ENCODE results near the gene ALDOA.
"Not testable (repeated sequence)": the region's sequence is repeated elsewhere in the genome, so short reads cannot be mapped to it uniquely, and the experiment has no call there.

The ALDOA gene

DNA sequence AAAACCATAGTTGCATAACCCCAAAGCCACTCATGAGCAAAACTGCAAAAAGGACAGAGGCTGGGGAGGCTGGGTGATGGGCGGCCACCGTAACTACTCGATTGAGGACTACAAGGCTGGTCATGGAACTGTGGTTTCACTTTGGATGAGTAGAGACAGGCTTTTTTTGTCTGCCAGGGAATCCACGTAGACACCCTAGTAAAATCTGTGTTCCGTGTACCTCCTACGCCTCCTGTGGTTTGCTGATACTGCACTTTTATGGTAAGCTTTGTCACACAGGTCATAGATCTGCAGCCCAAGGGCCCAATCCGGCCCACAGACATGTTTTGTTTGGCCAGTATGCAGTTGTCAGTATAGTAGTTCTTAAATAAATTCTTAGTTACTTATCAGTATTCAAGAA is 32.3 kb upstream of the ALDOA start:
- in situ Hi-C loops (cut with MboI; ENCODE audit: low pct_unique_long_range_greater_than_20kb, low sequenced_read_pairs): no loop called here
- DNase-seq: no peak

DNA sequence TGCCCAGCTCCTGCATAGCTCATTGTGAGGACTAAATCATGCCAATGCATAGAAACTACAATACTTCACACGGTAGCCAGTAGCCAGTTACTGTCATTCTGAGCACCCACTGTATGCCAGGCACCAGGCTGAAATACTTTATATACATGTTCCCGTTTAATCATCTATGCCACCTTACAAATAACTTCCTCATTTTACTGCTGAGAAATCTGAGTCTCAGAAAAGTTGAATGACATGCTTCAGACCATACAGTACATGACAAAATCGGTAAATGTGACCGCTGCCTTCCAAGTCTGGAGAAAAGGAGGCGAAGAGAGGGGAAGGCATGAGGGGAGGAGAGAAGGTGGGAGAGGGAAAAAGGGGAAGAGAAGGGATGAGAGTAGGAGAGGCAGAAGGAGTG is 25.3 kb upstream of the ALDOA start:
- in situ Hi-C loops (cut with MboI; ENCODE audit: low pct_unique_long_range_greater_than_20kb, low sequenced_read_pairs): no loop called here
- DNase-seq: peak; percentile 52

GRCh38 chr16:30040690-30041089 is 24.9 kb upstream of the ALDOA start:
- DNase-seq; in situ Hi-C loops (cut with MboI; ENCODE audit: low pct_unique_long_range_greater_than_20kb, low sequenced_read_pairs): not testable (repeated sequence)

GRCh38 chr16:30041841-30042240 is 23.7 kb upstream of the ALDOA start:
- in situ Hi-C loops (cut with MboI; ENCODE audit: low pct_unique_long_range_greater_than_20kb, low sequenced_read_pairs): no loop called here
- DNase-seq: peak; percentile 21

DNA sequence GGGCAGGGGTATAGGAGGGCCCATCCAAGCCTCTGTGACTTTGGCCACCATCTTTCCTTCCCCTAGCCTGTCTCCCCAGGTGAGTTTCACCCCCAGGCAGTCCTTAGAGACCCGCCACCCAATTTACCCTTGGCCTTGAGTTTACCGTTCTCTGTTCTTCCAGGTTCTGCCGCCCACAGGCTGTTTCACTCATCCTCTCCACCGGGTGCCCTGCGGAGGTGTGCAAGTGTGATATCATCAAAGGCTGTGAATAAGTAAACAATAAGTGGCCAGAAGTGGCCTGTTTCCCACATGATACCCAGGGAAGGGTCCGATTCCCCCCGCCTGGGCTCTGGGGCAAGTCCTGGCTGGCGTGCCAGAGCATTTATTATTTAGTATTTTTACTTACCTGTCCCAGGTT is 19.4 kb upstream of the ALDOA start:
- in situ Hi-C loops (cut with MboI; ENCODE audit: low pct_unique_long_range_greater_than_20kb, low sequenced_read_pairs): no loop called here

DNA sequence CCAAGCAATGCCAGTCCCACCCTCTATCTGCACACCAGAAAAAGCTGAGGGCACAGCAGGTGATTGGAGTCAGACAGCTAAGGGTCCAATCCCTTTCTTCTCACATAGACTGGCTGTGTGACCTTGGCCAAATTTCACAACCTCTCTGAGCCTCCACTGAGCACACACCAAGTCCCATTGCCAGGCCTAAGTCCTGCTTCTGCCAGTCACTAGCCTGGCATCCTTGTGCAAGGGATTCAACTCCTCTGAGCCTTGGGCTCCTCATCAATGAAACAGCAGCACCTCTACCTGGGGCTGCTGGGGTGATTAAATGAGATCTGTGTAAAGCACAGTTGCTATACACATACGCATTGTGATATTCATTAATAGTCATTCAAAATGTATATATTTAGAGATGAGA is 19.0 kb upstream of the ALDOA start:
- in situ Hi-C loops (cut with MboI; ENCODE audit: low pct_unique_long_range_greater_than_20kb, low sequenced_read_pairs): no loop called here

More for the DNA sequence above, 19.4 kb upstream of the ALDOA start:
- no peak for DNase-seq

DNA sequence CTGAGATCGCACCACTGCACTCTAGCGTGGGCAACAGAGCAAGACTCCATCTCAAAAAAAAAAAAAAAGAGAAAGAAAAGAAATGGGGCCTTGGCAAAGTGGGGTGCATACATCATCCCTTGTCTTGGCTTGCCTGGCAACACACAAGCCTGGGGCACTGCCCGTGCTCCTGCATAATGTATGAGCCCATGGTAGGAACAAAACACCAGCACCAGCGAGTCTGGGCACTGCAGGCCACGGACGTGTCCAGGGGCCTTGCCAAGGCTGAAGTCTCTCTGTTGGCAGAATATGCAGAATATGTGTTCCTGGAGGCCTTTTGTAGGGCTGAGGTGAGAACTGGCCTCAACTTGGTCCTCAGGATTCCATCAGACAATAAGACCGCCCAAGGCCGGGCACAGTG is 15.7 kb upstream of the ALDOA start:
- DNase-seq: no peak

More for the DNA sequence above, 19.0 kb upstream of the ALDOA start:
- no peak for DNase-seq

DNA sequence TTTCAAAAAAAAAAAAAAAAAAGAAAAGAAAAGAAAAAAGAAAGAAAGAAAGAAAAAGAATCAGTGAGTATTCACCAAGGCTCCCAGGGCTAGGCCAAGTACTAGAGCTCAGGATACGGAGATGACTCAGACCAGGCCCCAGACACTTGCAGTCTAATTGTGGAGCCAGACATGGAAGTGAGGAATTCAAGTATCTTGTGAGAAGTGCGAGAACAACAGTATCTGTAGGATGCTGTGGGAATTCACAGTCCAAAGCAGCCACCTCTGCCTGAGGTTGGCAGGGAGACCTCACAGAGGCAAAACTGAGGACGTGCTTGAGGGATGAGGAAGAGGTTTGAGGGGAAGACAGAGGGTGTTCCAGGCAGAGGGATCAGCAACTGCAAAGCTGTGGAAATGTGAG is 14.0 kb upstream of the ALDOA start:
- in situ Hi-C loops (cut with MboI; ENCODE audit: low pct_unique_long_range_greater_than_20kb, low sequenced_read_pairs): no loop called here
- no peak for DNase-seq

More for the DNA sequence above, 15.7 kb upstream of the ALDOA start:
- in situ Hi-C loops (cut with MboI; ENCODE audit: low pct_unique_long_range_greater_than_20kb, low sequenced_read_pairs): no loop called here

- in situ Hi-C loops (cut with MboI; ENCODE audit: low pct_unique_long_range_greater_than_20kb, low sequenced_read_pairs): no loop called here
- peak; percentile 95 for DNase-seq
These were observed 12.7 kb upstream of the ALDOA start for GRCh38 chr16:30052671-30053372.

DNA sequence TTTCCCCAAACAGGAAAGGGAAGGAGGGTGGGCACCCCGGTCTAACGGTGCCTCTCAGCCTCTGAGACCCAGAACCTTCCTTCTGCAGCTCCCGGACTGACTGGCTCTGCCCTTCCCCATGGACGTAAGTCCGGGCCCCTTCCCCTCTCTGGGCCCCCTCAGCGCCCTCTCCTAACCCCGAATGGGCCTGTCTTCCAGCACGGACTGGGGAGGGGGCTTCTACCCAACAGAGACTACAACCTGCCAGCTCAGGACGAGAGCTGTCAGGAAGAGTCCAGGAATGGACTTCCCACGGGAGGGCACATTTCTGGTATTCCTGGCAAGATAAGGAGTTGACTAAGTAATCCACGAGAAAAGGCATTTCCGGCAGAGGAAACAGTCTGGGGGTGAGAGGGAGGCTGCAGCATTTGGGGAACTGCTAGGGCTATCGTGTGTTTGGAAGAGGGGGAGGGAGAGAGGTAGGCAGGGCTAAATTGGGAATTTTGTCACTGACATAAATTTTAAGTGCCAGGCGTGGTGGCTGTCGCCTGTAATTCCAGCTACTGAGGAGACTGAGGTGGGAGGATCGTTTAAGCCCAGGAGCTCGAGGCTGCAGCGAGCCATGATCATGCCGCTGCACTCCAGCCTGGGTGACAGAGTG is 12.1 kb upstream of the ALDOA start:
- in situ Hi-C loops (cut with MboI; ENCODE audit: low pct_unique_long_range_greater_than_20kb, low sequenced_read_pairs): no loop called here
- DNase-seq: peak; percentile 68

- in situ Hi-C loops (cut with MboI; ENCODE audit: low pct_unique_long_range_greater_than_20kb, low sequenced_read_pairs): no loop called here
- no peak for DNase-seq
These were observed 11.1 kb upstream of the ALDOA start for GRCh38 chr16:30054451-30054850.

DNA sequence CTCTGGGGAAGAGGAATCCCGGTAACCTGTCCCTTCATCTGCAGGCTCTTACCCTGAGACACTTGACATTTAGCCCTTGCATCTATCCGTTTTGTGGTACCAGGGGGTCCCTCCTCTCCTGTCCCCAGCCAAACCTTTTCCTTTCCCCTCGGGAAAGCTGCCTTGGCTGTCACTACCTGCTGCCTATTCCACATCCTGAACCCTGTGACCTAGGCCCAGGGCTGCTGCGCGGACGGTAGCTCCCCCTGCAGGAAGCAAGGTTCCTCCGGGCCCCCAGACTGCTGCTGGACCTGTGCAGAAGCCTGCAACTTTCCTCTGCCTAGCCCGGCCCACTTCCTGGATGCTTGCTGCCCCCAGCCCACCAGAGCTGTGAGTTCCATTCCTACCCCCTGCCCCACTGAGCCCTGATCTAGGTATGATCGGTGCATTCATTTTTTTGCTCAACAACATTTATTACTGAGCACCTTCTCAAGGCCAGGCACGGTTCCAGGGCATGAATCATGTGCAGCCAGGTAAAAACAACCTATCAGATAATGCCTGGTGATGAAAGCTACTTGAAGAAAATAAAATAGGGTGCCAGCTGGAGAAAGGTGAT is 10.5 kb upstream of the ALDOA start:
- in situ Hi-C loops (cut with MboI; ENCODE audit: low pct_unique_long_range_greater_than_20kb, low sequenced_read_pairs): no loop called here
- DNase-seq: peak; percentile 70

DNA sequence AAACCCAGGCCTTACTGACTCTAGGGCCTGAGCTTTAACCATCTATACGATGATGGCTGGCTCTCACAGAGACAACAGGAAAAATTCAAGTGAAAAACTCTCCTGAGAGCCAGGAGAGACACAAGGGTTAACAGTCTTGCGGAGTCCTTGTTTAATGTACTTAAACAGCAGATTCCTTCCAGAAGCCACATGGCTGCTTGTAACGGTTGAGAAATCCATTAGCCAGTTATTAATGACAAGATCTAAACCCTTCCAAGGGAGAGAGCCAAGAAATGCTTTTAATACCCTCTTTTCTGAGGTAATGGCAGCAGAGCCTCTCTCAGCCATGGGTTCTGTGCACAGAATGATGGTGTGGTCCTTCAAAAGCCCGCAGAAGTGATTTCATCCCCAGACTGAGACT is 5.2 kb upstream of the ALDOA start:
- in situ Hi-C loops (cut with MboI; ENCODE audit: low pct_unique_long_range_greater_than_20kb, low sequenced_read_pairs): no loop called here
- no peak for DNase-seq

GRCh38 chr16:30060836-30061554 is 4.6 kb upstream of the ALDOA start:
- no peak for DNase-seq
- in situ Hi-C loops (cut with MboI; ENCODE audit: low pct_unique_long_range_greater_than_20kb, low sequenced_read_pairs): no loop called here

- in situ Hi-C loops (cut with MboI; ENCODE audit: low pct_unique_long_range_greater_than_20kb, low sequenced_read_pairs): no loop called here
- DNase-seq: no peak
These were observed 2.2 kb upstream of the ALDOA start for GRCh38 chr16:30063278-30063892.

- peak; percentile 81 for DNase-seq
These were observed 1.4 kb upstream of the ALDOA start for GRCh38 chr16:30063893-30064728.

GRCh38 chr16:30064729-30065101 is 845 bp upstream of the ALDOA start:
- in situ Hi-C loops (cut with MboI; ENCODE audit: low pct_unique_long_range_greater_than_20kb, low sequenced_read_pairs): no loop called here

More at GRCh38 chr16:30063893-30064728, 1.4 kb upstream of the ALDOA start:
- in situ Hi-C loops (cut with MboI; ENCODE audit: low pct_unique_long_range_greater_than_20kb, low sequenced_read_pairs): no loop called here

GRCh38 chr16:30065943-30066760 is 592 bp downstream of the ALDOA start:
- in situ Hi-C loops (cut with MboI; ENCODE audit: low pct_unique_long_range_greater_than_20kb, low sequenced_read_pairs): no loop called here
- no peak for DNase-seq

More at GRCh38 chr16:30064729-30065101, 845 bp upstream of the ALDOA start:
- DNase-seq: no peak
